GM23338 (cell line): Measurements from ENCODE around the gene BCCIP. TPM values are rescaled to one million over a fixed set of nuclear protein-coding genes. Genes with fewer than 3 reads are reported as not detected.

Source experiments
- ATAC-seq: fragments of 200-7000 bp; cut with Tn5 transposase; 3 replicates; pipeline ENCODE4 v1.9.1; 2020
- DNase-seq: peaks from one replicate; pipeline ENCODE4 v3.0.0-alpha.2; 2015; ENCODE audit warnings: low spot score
- H2AFZ ChIP-seq: fragments of 200-600 bp; sonication (generic); 2 replicates; pipeline ENCODE4 v1.8.0; 2016; ENCODE audit warnings: antibody characterized with exemption, mild to moderate bottlenecking, moderate library complexity
- H3F3A ChIP-seq: fragments of 200-600 bp; sonication (generic); replicated peaks from 2 replicates; pipeline ENCODE4 v1.8.0; 2017; ENCODE audit warnings: antibody characterized with exemption, mixed run types, low read depth
- H3K27ac ChIP-seq: fragments of 200-600 bp; sonication (generic); 2 replicates; pipeline ENCODE4 v1.6.1; 2016; ENCODE audit warnings: low read depth
- H3K27me3 ChIP-seq: fragments of 200-600 bp; sonication (generic); 2 replicates; pipeline ENCODE4 v1.8.0; 2016; ENCODE audit warnings: mild to moderate bottlenecking, mixed run types, moderate library complexity; ENCODE audit not compliant: insufficient read depth
- H3K36me3 ChIP-seq: fragments of 200-600 bp; sonication (generic); 2 replicates; pipeline ENCODE4 v1.8.0; 2016; ENCODE audit warnings: mild to moderate bottlenecking; ENCODE audit not compliant: insufficient read depth
- H3K4me1 ChIP-seq: fragments of 200-600 bp; sonication (generic); 2 replicates; pipeline ENCODE4 v1.8.0; 2016; ENCODE audit warnings: mild to moderate bottlenecking, moderate library complexity; ENCODE audit not compliant: insufficient read depth
- H3K4me2 ChIP-seq: fragments of 200-600 bp; sonication (generic); 2 replicates; pipeline ENCODE4 v1.7.1; 2017; ENCODE audit warnings: mixed run types
- H3K4me3 ChIP-seq: fragments of 200-600 bp; sonication (generic); 2 replicates; pipeline ENCODE4 v1.6.1; 2016; ENCODE audit warnings: mixed run types
- H3K79me2 ChIP-seq: fragments of 200-600 bp; sonication (generic); replicated peaks from 2 replicates; pipeline ENCODE4 v1.8.0; 2017; ENCODE audit warnings: mild to moderate bottlenecking; ENCODE audit not compliant: insufficient read depth
- H3K9me2 ChIP-seq: fragments of 200-600 bp; sonication (generic); 2 replicates; pipeline ENCODE4 v1.8.0; 2017; ENCODE audit not compliant: insufficient read depth
- H4K20me1 ChIP-seq: fragments of 200-600 bp; sonication (generic); replicated peaks from 2 replicates; pipeline ENCODE4 v1.8.0; 2017; ENCODE audit warnings: mild to moderate bottlenecking; ENCODE audit not compliant: insufficient read depth
- H3K27ac Mint-ChIP-seq: 2 replicates; pipeline ENCODE4 v1.8.0; 2020; ENCODE audit warnings: inconsistent platforms, mild to moderate bottlenecking, moderate library complexity, mixed read lengths
- H3K27me3 Mint-ChIP-seq: 3 replicates; pipeline ENCODE4 v1.8.0; 2022; ENCODE audit warnings: low read depth, mild to moderate bottlenecking, moderate library complexity, mixed read lengths, inconsistent platforms; ENCODE audit not compliant: insufficient read depth, poor library complexity
- H3K36me3 Mint-ChIP-seq: 3 replicates; pipeline ENCODE4 v1.8.0; 2021; ENCODE audit warnings: low read depth, mild to moderate bottlenecking, inconsistent platforms, moderate library complexity, mixed read lengths
- H3K4me1 Mint-ChIP-seq: 3 replicates; pipeline ENCODE4 v1.8.0; 2020; ENCODE audit warnings: mild to moderate bottlenecking, inconsistent platforms, mixed read lengths
- H3K4me3 Mint-ChIP-seq: 3 replicates; pipeline ENCODE4 v1.8.0; 2021; ENCODE audit warnings: moderate library complexity, mild to moderate bottlenecking, inconsistent platforms, mixed read lengths
- H3K9me3 Mint-ChIP-seq: 3 replicates; pipeline ENCODE4 v1.8.0; 2020; ENCODE audit warnings: moderate library complexity, mild to moderate bottlenecking, inconsistent platforms, mixed read lengths
- CREB1 ChIP-seq: fragments of 250-450 bp; sonication (Bioruptor Pico); IDR thresholded peaks from 2 replicates; pipeline ENCODE4 v1.5.0; 2020; ENCODE audit warnings: low read depth, mild to moderate bottlenecking, moderate library complexity
- EZH2 ChIP-seq: fragments of 200-600 bp; sonication (generic); IDR thresholded peaks from one replicate; pipeline ENCODE4 v1.8.0; 2017; ENCODE audit warnings: antibody characterized with exemption, mild to moderate bottlenecking, low read depth; ENCODE audit not compliant: unreplicated experiment
- EZH2phosphoT487 ChIP-seq: fragments of 200-600 bp; sonication (generic); IDR thresholded peaks from one replicate; pipeline ENCODE4 v1.8.1; 2018; ENCODE audit warnings: antibody characterized with exemption; ENCODE audit not compliant: unreplicated experiment
- JUNB ChIP-seq: IDR thresholded peaks from one replicate; pipeline ENCODE4 v1.6.1; 2016; ENCODE audit warnings: antibody characterized with exemption; ENCODE audit not compliant: unreplicated experiment
- NANOG ChIP-seq: IDR thresholded peaks from 2 replicates; pipeline ENCODE4 v1.6.1; 2016; ENCODE audit warnings: antibody characterized with exemption, borderline replicate concordance
- POLR2AphosphoS5 ChIP-seq: IDR thresholded peaks from 2 replicates; pipeline ENCODE4 v1.6.1; 2016; ENCODE audit warnings: antibody characterized with exemption, low read depth
- ZNF331 ChIP-seq: fragments of 250-450 bp; sonication (Bioruptor Pico); IDR thresholded peaks from 2 replicates; pipeline ENCODE4 v1.5.0; 2020; ENCODE audit warnings: low read depth, mild to moderate bottlenecking, moderate library complexity
- polyA plus RNA-seq: library from polyadenylated mRNA; unstranded; fragments of >200 nt; fragmentation: Nextera tagmentation; extraction: Ambion mirVana; gene quantifications from 2 replicates; pipeline ENCODE4 v1.2.1, GENCODE V29; 2016
- total RNA-seq: library from RNA; depleted of rRNA; stranded (reverse); fragments of >200 nt; shearing (Covaris generic); gene quantifications from 2 replicates; pipeline ENCODE4 v1.2.3, GENCODE V29; 2014
- TF ChIP-seq, protein P1 (sequence below): fragments of 250-450 bp; sonication (Bioruptor Pico); IDR thresholded peaks from 2 replicates; pipeline ENCODE4 v1.5.0; 2020; ENCODE audit warnings: mild to moderate bottlenecking, moderate library complexity
- TF ChIP-seq, protein P2 (sequence below), 2 experiments: fragments of 200-600 bp in 1 of 2; sonication (generic) in 1 of 2; conservative IDR thresholded peaks; 2 replicates each; pipeline versions ENCODE4 v1.5.1 to v1.6.1; 2016 to 2017; ENCODE audit warnings: antibody characterized with exemption in 2 of 2, low read depth in 2 of 2, mild to moderate bottlenecking in 2 of 2, moderate library complexity in 1 of 2
- TF ChIP-seq, protein P3 (sequence below): IDR thresholded peaks from one replicate; pipeline ENCODE4 v1.6.1; 2018; ENCODE audit warnings: antibody characterized with exemption; ENCODE audit not compliant: unreplicated experiment

BCCIP gene
- total and polyA plus RNA-seq, 2 experiments from 2014 or later = 98.6 to 214 TPM

- Histone ChIP-seq H3K79me2 (no peaks in the 10 kb centered on the region), H3K4me2 (no peak overlapping the region), H4K20me1 (no peaks in the 10 kb centered on the region; the same call in 1 of the 2 replicates), H3F3A (no peaks in the 10 kb centered on the region), H3K4me1 (no peaks in the 10 kb centered on the region), H3K27ac (no peak overlapping the region), H3K9me2 (peaks cover 8% of the 10 kb centered on the region; the same call in 1 of the 2 replicates), H3K4me3 (no peak overlapping the region), H3K36me3 (no peaks in the 10 kb centered on the region), H3K27me3 (no peaks in the 10 kb centered on the region), H2AFZ (no peak overlapping the region)
- ATAC-seq (no peak), DNase-seq (no peak)
- TF ChIP-seq JUNB = no peak
- TF ChIP-seq, protein P1, sequence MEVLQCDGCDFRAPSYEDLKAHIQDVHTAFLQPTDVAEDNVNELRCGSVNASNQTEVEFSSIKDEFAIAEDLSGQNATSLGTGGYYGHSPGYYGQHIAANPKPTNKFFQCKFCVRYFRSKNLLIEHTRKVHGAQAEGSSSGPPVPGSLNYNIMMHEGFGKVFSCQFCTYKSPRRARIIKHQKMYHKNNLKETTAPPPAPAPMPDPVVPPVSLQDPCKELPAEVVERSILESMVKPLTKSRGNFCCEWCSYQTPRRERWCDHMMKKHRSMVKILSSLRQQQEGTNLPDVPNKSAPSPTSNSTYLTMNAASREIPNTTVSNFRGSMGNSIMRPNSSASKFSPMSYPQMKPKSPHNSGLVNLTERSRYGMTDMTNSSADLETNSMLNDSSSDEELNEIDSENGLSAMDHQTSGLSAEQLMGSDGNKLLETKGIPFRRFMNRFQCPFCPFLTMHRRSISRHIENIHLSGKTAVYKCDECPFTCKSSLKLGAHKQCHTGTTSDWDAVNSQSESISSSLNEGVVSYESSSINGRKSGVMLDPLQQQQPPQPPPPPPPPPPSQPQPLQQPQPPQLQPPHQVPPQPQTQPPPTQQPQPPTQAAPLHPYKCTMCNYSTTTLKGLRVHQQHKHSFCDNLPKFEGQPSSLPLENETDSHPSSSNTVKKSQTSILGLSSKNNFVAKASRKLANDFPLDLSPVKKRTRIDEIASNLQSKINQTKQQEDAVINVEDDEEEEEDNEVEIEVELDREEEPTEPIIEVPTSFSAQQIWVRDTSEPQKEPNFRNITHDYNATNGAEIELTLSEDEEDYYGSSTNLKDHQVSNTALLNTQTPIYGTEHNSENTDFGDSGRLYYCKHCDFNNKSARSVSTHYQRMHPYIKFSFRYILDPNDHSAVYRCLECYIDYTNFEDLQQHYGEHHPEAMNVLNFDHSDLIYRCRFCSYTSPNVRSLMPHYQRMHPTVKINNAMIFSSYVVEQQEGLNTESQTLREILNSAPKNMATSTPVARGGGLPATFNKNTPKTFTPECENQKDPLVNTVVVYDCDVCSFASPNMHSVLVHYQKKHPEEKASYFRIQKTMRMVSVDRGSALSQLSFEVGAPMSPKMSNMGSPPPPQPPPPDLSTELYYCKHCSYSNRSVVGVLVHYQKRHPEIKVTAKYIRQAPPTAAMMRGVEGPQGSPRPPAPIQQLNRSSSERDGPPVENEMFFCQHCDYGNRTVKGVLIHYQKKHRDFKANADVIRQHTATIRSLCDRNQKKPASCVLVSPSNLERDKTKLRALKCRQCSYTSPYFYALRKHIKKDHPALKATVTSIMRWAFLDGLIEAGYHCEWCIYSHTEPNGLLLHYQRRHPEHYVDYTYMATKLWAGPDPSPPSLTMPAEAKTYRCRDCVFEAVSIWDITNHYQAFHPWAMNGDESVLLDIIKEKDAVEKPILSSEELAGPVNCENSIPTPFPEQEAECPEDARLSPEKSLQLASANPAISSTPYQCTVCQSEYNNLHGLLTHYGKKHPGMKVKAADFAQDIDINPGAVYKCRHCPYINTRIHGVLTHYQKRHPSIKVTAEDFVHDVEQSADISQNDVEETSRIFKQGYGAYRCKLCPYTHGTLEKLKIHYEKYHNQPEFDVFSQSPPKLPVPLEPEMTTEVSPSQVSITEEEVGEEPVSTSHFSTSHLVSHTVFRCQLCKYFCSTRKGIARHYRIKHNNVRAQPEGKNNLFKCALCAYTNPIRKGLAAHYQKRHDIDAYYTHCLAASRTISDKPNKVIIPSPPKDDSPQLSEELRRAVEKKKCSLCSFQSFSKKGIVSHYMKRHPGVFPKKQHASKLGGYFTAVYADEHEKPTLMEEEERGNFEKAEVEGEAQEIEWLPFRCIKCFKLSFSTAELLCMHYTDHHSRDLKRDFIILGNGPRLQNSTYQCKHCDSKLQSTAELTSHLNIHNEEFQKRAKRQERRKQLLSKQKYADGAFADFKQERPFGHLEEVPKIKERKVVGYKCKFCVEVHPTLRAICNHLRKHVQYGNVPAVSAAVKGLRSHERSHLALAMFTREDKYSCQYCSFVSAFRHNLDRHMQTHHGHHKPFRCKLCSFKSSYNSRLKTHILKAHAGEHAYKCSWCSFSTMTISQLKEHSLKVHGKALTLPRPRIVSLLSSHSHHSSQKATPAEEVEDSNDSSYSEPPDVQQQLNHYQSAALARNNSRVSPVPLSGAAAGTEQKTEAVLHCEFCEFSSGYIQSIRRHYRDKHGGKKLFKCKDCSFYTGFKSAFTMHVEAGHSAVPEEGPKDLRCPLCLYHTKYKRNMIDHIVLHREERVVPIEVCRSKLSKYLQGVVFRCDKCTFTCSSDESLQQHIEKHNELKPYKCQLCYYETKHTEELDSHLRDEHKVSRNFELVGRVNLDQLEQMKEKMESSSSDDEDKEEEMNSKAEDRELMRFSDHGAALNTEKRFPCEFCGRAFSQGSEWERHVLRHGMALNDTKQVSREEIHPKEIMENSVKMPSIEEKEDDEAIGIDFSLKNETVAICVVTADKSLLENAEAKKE (CRISPR knock-in tag) = no peak
- TF ChIP-seq, protein P2, sequence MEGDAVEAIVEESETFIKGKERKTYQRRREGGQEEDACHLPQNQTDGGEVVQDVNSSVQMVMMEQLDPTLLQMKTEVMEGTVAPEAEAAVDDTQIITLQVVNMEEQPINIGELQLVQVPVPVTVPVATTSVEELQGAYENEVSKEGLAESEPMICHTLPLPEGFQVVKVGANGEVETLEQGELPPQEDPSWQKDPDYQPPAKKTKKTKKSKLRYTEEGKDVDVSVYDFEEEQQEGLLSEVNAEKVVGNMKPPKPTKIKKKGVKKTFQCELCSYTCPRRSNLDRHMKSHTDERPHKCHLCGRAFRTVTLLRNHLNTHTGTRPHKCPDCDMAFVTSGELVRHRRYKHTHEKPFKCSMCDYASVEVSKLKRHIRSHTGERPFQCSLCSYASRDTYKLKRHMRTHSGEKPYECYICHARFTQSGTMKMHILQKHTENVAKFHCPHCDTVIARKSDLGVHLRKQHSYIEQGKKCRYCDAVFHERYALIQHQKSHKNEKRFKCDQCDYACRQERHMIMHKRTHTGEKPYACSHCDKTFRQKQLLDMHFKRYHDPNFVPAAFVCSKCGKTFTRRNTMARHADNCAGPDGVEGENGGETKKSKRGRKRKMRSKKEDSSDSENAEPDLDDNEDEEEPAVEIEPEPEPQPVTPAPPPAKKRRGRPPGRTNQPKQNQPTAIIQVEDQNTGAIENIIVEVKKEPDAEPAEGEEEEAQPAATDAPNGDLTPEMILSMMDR (conservative IDR thresholded peaks at IDR 0.05; ENCODE audit: low read depth in 2 of 2) = no peak
- TF ChIP-seq, protein P3, sequence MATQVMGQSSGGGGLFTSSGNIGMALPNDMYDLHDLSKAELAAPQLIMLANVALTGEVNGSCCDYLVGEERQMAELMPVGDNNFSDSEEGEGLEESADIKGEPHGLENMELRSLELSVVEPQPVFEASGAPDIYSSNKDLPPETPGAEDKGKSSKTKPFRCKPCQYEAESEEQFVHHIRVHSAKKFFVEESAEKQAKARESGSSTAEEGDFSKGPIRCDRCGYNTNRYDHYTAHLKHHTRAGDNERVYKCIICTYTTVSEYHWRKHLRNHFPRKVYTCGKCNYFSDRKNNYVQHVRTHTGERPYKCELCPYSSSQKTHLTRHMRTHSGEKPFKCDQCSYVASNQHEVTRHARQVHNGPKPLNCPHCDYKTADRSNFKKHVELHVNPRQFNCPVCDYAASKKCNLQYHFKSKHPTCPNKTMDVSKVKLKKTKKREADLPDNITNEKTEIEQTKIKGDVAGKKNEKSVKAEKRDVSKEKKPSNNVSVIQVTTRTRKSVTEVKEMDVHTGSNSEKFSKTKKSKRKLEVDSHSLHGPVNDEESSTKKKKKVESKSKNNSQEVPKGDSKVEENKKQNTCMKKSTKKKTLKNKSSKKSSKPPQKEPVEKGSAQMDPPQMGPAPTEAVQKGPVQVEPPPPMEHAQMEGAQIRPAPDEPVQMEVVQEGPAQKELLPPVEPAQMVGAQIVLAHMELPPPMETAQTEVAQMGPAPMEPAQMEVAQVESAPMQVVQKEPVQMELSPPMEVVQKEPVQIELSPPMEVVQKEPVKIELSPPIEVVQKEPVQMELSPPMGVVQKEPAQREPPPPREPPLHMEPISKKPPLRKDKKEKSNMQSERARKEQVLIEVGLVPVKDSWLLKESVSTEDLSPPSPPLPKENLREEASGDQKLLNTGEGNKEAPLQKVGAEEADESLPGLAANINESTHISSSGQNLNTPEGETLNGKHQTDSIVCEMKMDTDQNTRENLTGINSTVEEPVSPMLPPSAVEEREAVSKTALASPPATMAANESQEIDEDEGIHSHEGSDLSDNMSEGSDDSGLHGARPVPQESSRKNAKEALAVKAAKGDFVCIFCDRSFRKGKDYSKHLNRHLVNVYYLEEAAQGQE = no peak
- TF ChIP-seq CREB1 = no peak
- TF ChIP-seq NANOG = no peak
- TF ChIP-seq ZNF331 (CRISPR knock-in tag) = no peak
- TF ChIP-seq POLR2AphosphoS5 = no peak
- no peak for TF ChIP-seq EZH2
- TF ChIP-seq EZH2phosphoT487 = no peak
- H3K27ac Mint-ChIP-seq = no peak overlapping the region
- H3K4me1 Mint-ChIP-seq = peaks cover 8% of the 10 kb centered on the region
- peaks cover 5% of the 10 kb centered on the region for H3K27me3 Mint-ChIP-seq
- no peaks in the 10 kb centered on the region for H3K9me3 Mint-ChIP-seq
- H3K36me3 Mint-ChIP-seq = peaks cover 50% of the 10 kb centered on the region
- H3K4me3 Mint-ChIP-seq = no peak overlapping the region
Observed at GRCh38 chr10:125802131-125802530, 21.2 kb upstream of the BCCIP start.
